DMS153 treated with DMSO at 0.1 percent for 48 hours (cell line): Measurements from ENCODE around the gene GPRIN1.

Experiments used
- DNase-seq: peaks from one replicate; lab custom pipeline; 2025; ENCODE audit not compliant: unreplicated experiment; lab: John Stamatoyannopoulos, UW

GPRIN1 gene

GRCh38 chr5:176625512-176625911 lies 15.6 kb upstream of the GPRIN1 start:
- DNase-seq = no peak

DNA sequence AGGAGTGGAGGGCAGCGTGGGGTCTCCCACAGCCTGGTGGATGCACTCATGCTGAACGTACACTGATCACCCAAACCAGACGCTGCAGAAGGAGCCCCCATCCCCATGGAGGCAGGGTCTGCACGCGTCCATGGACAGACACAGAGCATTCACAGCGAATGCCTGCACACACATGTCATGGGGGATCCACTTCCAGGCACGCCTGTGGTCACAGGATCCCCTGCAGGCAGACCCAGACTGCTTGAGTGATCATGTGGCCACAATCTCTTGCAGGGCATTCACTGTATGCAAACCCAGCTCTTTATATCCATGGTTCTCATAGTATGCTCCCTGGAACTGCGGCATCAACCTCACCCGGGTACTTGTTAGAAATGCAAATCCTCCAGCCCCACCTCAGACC lies 15.0 kb upstream of the GPRIN1 start:
- no peak for DNase-seq

GRCh38 chr5:176624142-176624541 lies 14.2 kb upstream of the GPRIN1 start:
- DNase-seq = no peak

DNA sequence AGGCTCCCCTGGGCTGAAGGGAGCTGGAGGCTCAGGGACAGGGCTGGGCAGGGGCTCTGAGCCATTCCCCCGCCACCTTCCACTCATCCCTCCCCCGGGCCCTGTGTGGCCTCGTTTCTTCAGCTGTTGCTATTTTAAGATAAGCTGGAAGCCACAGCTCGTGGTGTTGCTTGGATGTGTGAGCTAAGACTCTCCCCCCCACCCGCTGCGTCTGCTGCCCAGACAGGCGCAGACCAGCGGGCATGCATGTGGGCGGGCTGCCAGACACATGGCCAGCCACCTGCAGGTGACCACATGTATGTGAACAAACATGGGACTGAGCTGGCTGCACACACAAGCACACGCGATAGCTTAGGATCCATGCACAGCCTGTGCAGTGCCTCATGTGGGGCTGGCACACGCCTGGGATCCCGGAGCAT lies 11.7 kb upstream of the GPRIN1 start:
- DNase-seq = no peak

- no peak for DNase-seq
Measured at GRCh38 chr5:176620333-176620981, 10.5 kb upstream of the GPRIN1 start.

GRCh38 chr5:176619569-176620332 lies 9.8 kb upstream of the GPRIN1 start:
- DNase-seq = no peak

GRCh38 chr5:176619203-176619568 lies 9.2 kb upstream of the GPRIN1 start:
- no peak for DNase-seq

- no peak for DNase-seq
Measured at GRCh38 chr5:176618783-176619182, 8.8 kb upstream of the GPRIN1 start.

DNA sequence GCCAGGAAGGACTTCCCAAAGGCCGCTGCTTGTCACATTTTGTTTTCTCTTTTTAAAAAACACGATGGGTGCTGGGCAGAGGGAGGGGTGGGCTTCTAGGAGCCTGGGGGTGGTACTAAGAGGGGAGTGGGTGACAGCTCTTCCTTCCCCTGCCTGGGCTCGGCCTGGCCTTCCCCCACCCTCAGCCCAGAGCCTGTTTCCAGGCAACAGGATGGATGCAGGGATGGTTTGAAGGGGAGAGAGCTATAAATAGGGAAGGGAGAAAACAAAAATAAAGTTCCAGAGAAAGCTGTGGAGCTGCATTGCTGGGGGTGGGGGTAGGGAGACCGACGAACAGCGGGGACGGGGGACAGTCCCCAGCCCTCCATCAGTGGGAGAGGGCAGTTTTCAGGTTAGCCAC lies 6.6 kb upstream of the GPRIN1 start:
- no peak for DNase-seq

DNA sequence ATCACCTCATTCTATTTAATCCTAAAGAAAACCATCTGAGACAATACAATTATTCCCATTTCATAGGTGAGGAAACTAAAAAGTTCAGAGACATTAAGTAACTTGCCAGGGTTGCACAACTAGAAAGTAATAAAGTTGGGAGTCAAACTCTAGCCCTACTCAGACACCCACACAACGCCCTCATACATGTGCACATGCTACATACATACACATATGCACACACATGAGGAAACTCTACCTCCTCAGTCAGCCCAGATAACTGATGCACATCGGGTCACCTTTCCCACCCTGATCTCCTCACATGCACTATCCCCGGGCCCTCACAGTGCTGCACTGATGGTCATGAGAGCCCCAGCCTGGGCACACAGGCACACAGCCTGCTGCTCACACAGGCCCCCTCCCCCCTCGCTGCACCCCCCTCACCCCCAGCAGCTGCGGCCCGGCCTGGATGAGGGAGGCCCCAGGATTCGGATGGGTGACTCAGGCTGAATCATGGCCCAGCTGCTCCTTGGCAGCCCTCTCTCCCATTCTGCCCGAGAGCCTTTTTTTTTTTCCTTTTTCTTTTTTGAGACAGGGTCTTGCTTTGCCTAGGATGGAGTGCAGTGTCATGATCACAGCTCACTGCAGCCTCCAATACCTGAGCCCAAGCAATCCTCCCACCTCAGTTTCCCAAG lies 5.0 kb upstream of the GPRIN1 start:
- DNase-seq = no peak

- no peak for DNase-seq
Measured at GRCh38 chr5:176612855-176613254, 2.9 kb upstream of the GPRIN1 start.

DNA sequence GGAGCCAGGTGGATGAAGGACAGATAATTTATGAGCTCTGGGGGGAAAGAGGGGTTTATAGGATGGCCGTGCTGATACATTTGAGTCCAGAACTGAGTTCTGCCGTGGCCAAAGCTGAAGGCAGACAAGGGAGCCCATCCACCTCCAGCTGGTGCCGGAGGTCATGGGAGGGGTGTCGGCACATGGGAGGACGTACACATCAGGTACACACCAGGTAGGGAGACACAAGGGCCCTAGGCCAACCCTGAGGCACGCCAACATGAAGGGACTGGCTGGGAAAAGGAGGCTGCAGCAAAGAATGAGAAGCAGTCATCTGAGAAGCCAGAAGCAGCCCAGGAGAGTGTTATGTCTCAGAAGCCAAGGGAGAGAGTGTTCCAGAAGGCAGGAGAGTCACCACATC lies 2.1 kb upstream of the GPRIN1 start:
- DNase-seq = no peak

GRCh38 chr5:176611435-176611834 lies 1.5 kb upstream of the GPRIN1 start:
- no peak for DNase-seq

- no peak for DNase-seq
Measured at GRCh38 chr5:176610435-176610773, 448 bp upstream of the GPRIN1 start.

GRCh38 chr5:176608937-176609723 lies 826 bp downstream of the GPRIN1 start:
- no peak for DNase-seq

DNA sequence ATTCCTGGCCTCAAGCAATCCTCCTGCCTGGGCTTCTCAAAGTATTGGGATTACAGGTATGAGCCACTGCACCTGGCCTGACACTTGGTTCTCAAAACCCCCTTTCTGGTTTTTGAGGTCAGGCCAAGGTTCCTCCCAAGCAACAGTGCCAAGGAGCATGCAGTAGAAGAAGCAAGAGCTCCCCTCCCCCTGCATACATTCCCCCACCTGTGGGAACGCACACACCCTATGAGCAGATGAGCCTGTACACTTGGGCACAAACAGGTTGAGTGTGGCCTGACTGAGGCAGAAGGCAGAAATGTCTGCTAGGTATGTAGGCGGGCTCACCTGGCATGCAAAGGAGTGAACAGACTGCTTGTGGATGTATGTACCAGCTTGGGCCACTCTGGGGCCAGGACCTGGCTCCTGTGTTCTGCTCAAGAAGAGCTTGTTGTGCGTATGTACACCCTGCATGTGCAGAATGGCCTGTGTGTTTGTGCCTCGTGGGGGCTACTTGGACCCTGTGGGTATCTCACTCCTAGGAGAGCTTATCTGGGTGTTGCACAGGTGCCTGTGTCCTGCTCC lies 1.7 kb downstream of the GPRIN1 start:
- no peak for DNase-seq

GRCh38 chr5:176606875-176607274 lies 3.1 kb downstream of the GPRIN1 start:
- no peak for DNase-seq

DNA sequence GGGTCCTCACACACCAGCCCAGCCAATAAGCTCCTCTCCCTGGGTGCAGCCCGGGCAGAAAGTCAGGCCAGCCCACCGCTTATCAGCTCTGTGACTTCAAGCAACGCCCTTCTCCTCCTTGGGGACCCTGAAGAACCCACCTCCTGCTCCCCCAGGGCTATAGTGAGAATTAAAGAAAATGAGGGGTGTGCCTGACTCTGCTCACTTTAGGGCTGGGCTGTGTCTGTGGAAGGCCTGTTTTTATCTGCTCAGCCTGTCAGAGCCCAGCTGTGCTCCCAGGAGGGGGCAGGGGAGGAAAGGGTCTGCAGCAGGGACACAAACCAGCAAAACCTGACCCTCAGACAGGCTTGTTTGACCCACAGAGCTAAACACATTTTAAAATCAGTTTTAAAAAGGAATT lies 3.9 kb downstream of the GPRIN1 start:
- no peak for DNase-seq

DNA sequence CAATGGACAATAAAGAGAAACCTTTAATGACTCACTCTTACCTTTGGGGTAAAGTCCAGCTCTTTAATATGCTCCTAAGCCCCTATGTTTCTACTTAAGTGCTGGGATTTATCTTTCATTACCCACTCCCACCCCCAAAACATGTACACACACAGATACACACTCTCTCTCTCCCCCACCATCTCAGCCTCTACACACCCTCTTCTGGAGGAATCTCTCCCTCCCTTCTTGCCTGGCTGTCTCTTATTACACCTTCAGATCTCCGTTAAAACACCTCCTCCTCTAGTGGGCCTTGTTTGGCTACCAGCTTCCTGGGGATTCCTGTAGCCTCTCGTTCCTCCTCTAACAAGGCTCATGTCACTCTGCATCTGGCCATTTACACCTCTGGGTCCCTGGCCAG lies 6.9 kb downstream of the GPRIN1 start:
- DNase-seq = no peak

DNA sequence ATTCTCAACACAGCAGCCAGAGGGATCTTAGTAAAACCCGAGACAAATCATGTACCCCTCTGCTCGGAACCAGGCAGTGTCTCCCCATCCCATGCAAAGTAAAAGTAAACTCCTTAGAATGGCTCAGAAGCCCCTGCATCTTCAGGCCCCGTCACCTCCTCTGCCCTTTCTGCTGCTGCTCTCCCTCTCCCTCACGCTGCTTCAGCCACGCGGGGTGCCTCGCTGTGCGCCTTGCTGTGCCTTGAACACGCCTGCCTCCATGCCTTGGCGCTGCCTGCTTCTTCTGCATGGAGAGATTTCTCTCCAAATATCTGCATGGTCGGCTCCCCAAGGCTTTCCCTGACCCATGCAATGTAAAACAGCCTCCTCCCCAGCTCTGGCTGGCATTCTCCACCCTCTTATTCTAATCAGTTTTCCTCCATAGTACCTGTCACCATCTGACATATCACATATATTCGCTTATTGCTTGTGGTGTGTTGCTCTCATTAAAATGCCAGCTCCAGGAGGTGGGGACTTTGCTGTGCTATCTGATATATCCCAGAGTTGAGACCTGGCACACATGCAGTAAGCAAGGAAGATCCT lies 8.0 kb downstream of the GPRIN1 start:
- DNase-seq = no peak
